B cell (primary cell): Measurements from ENCODE around the gene WDR45. TPM values are rescaled to one million over a fixed set of nuclear protein-coding genes. Genes with fewer than 3 reads are reported as not detected.

Experiments
- ATAC-seq: fragments of 200-7000 bp; cut with Tn5 transposase; one replicate; pipeline ENCODE4 v1.10.0; 2021; ENCODE audit warnings: low read depth, mild to moderate bottlenecking, moderate number of reproducible peaks, moderate library complexity
- CTCF ChIA-PET: fragments of 350-600 bp; sonication (Branson Sonifier 250); formaldehyde crosslinking; loops from one replicate; lab custom pipeline; 2021; ENCODE audit warnings: antibody characterized with exemption, inconsistent platforms; lab: Charles Lee
- POLR2A ChIA-PET: fragments of 350-600 bp; sonication (Branson Sonifier 250); formaldehyde crosslinking; loops from one replicate; lab custom pipeline; 2021; ENCODE audit warnings: antibody characterized with exemption; lab: Charles Lee
- DNase-seq: peaks from one replicate; pipeline ENCODE4 v3.0.0; 2013
- H2AFZ ChIP-seq: 2 replicates; pipeline ENCODE4 v1.6.1; 2012; ENCODE audit warnings: mild to moderate bottlenecking, low read depth, low read length; ENCODE audit not compliant: insufficient read depth, poor library complexity, severe bottlenecking
- H3K27ac ChIP-seq, 2 donors: 1 replicate in 1 of 2; 2 replicates in 1 of 2; pipeline ENCODE4 v1.5.1; 2012 to 2013; ENCODE audit warnings: low read length in 2 of 2, mild to moderate bottlenecking in 2 of 2, moderate library complexity in 1 of 2
- H3K27me3 ChIP-seq, 4 experiments: fragments of 200-600 bp in 1 of 4; sonication (generic) in 1 of 4; replicated peaks in 1 of 4; 1 replicate in 2 of 4; 2 replicates in 2 of 4; pipeline versions ENCODE4 v1.6.1 to v1.7.0; 2013 to 2016; ENCODE audit warnings: low read length in 3 of 4, mild to moderate bottlenecking in 2 of 4, mixed read lengths in 1 of 4, moderate library complexity in 1 of 4; ENCODE audit not compliant: insufficient read depth in 4 of 4, control insufficient read depth in 3 of 4; ENCODE audit errors: control extremely low read depth in 1 of 4
- H3K36me3 ChIP-seq, 2 experiments: replicated peaks in 1 of 2; 1 replicate in 1 of 2; 2 replicates in 1 of 2; pipeline versions ENCODE4 v1.6.1 to v1.7.1; 2013; ENCODE audit warnings: low read length in 1 of 2; ENCODE audit not compliant: insufficient read depth in 2 of 2, control insufficient read depth in 1 of 2; ENCODE audit errors: control extremely low read depth in 1 of 2, extremely low read depth in 1 of 2
- H3K4me1 ChIP-seq, 2 donors: fragments of 200-600 bp in 1 of 2; sonication (generic) in 1 of 2; 1 replicate in 1 of 2; 2 replicates in 1 of 2; pipeline versions ENCODE4 v1.5.1 to v1.6.1; 2013 to 2017; ENCODE audit warnings: low read length in 2 of 2; ENCODE audit not compliant: control insufficient read depth in 2 of 2, insufficient read depth in 2 of 2
- H3K4me2 ChIP-seq: replicated peaks from 2 replicates; pipeline ENCODE3; 2012; ENCODE audit warnings: mild to moderate bottlenecking, low read depth, low read length; ENCODE audit not compliant: poor library complexity, severe bottlenecking
- H3K4me3 ChIP-seq, 5 experiments: fragments of 200-600 bp in 1 of 5; sonication (generic) in 1 of 5; 1 replicate in 3 of 5; 2 replicates in 2 of 5; pipeline versions ENCODE4 v1.5.1 to v1.7.0; 2011 to 2016; ENCODE audit warnings: low read length in 4 of 5, mild to moderate bottlenecking in 4 of 5, low read depth in 2 of 5, control low read depth in 1 of 5, moderate library complexity in 1 of 5; ENCODE audit not compliant: insufficient read depth in 1 of 5; ENCODE audit errors: control extremely low read depth in 1 of 5, extremely low read depth in 1 of 5
- H3K79me2 ChIP-seq: fragments of 200-600 bp; sonication (generic); one replicate; pipeline ENCODE4 v1.6.0; 2016; ENCODE audit warnings: low read length; ENCODE audit not compliant: control insufficient read depth, insufficient read depth
- H3K9ac ChIP-seq: fragments of 200-600 bp; sonication (generic); 2 replicates; pipeline ENCODE4 v1.6.1; 2017; ENCODE audit warnings: mild to moderate bottlenecking, low read length, moderate library complexity
- H3K9me3 ChIP-seq, 3 donors: one replicate each; pipeline versions ENCODE4 v1.6.1 to v1.7.1; 2013; ENCODE audit warnings: low read length in 2 of 3; ENCODE audit not compliant: control insufficient read depth in 2 of 3, insufficient read depth in 1 of 3; ENCODE audit errors: control extremely low read depth in 1 of 3
- H4K20me1 ChIP-seq: 2 replicates; pipeline ENCODE4 v1.6.0; 2012; ENCODE audit warnings: mild to moderate bottlenecking, low read length; ENCODE audit not compliant: insufficient read depth, control insufficient read depth, poor library complexity, severe bottlenecking
- H3K27ac Mint-ChIP-seq: one replicate; pipeline ENCODE4 v1.8.0; 2021; ENCODE audit warnings: mixed read lengths
- H3K27me3 Mint-ChIP-seq: one replicate; pipeline ENCODE4 v1.8.0; 2021; ENCODE audit warnings: mixed read lengths
- H3K4me1 Mint-ChIP-seq: one replicate; pipeline ENCODE4 v1.8.0; 2021; ENCODE audit warnings: mixed read lengths
- H3K4me3 Mint-ChIP-seq: one replicate; pipeline ENCODE4 v1.8.0; 2021; ENCODE audit warnings: mixed read lengths
- H3K9me3 Mint-ChIP-seq: one replicate; pipeline ENCODE4 v1.8.0; 2022; ENCODE audit warnings: mixed read lengths; ENCODE audit not compliant: insufficient read depth
- CTCF ChIP-seq: fragments of 200-600 bp; IDR thresholded peaks from one replicate; pipeline ENCODE4 v1.8.0; 2022; ENCODE audit warnings: antibody characterized with exemption, mild to moderate bottlenecking
- EZH2 ChIP-seq: IDR thresholded peaks from 2 replicates; pipeline ENCODE4 v1.6.1; 2012; ENCODE audit warnings: borderline replicate concordance, low read depth, mild to moderate bottlenecking, moderate library complexity, low read length; ENCODE audit not compliant: insufficient read depth, poor library complexity, severe bottlenecking
- WGBS: methylation state at CpG from one replicate; pipeline ENCODE4 v1.1.5; 2013; ENCODE audit warnings: missing lambda C conversion rate; ENCODE audit not compliant: insufficient coverage; 5-methylcytosine and 5-hydroxymethylcytosine counted together
- intact Hi-C: fragments of 100-400 bp; cut with micrococcal nuclease; formaldehyde crosslinking; loops from one replicate; pipeline ENCODE4 v1.10.0; 2022
- polyA plus RNA-seq: library from polyadenylated mRNA; depleted of rRNA; stranded (reverse); fragments of >200 nt; gene quantifications from 2 replicates; pipeline ENCODE4 v1.2.3, GENCODE V29; 2012
- total RNA-seq, 2 donors: library from RNA; stranded (reverse); fragments of 120-200 nt in 1 of 2; gene quantifications; 1 replicate in 1 of 2; 2 replicates in 1 of 2; pipeline versions ENCODE4 v1.2.3 to v1.2.4, GENCODE V29; 2013 to 2022

WDR45 gene
- total and polyA plus RNA-seq, 2 donors (not counting 1 experiment from before 2014, with no cell fraction given), result 100 to 153 TPM

- POLR2A ChIA-PET, result no interaction called here
Observed at GRCh38 chrX:49069038-49069437, 10.6 kb downstream of the WDR45 start.

More at GRCh38 chrX:49069038-49069437, 10.6 kb downstream of the WDR45 start:
- Histone ChIP-seq H3K27me3 (no peaks in the 10 kb centered on the region), H3K27ac (no peak overlapping the region), H3K79me2 (no peaks in the 10 kb centered on the region), H3K36me3 (peaks cover 0 to 4% of the 10 kb centered on the region in 2 experiments), H3K4me3 (no peak overlapping the region), H4K20me1 (no peaks in the 10 kb centered on the region), H3K9ac (no peak overlapping the region), H3K4me2 (no peak overlapping the region), H3K9me3 (peaks cover 0 to 6% (median 0%) of the 10 kb centered on the region in 3 donors), H2AFZ (no peak overlapping the region), H3K4me1 (peaks cover 0 to 13% of the 10 kb centered on the region in 2 donors)
- no peaks in the 10 kb centered on the region for H3K9me3 Mint-ChIP-seq
- no peak overlapping the region for H3K27ac Mint-ChIP-seq
- ATAC-seq (no peak), DNase-seq (no peak)
- H3K4me3 Mint-ChIP-seq, result no peak overlapping the region
- intact Hi-C loops, result no loop called here
- H3K27me3 Mint-ChIP-seq, result no peaks in the 10 kb centered on the region
- 93% methylated on average over 3 of the region's 11 CpGs for whole genome bisulfite sequencing
- H3K4me1 Mint-ChIP-seq, result peaks cover 15% of the 10 kb centered on the region
- CTCF ChIA-PET, result no interaction called here
- TF ChIP-seq CTCF, result no peak
- TF ChIP-seq EZH2, result no peak
